CD4-positive, alpha-beta memory T cell (primary cell): ENCODE data around the gene FAM184A. TPM values are rescaled to one million over a fixed set of nuclear protein-coding genes. Genes with fewer than 3 reads are reported as not detected.
A peak's percentile ranks its signal among the peaks of the same experiment; 100 is the strongest.

ENCODE experiments used
- CTCF ChIA-PET: fragments of 350-600 bp; sonication (Branson Sonifier 250); formaldehyde crosslinking; loops from one replicate; lab custom pipeline; 2021; ENCODE audit warnings: inconsistent platforms; ENCODE audit not compliant: partially characterized antibody; lab: Charles Lee
- POLR2A ChIA-PET: fragments of 350-600 bp; sonication (Branson Sonifier 250); formaldehyde crosslinking; loops from one replicate; lab custom pipeline; 2021; ENCODE audit not compliant: partially characterized antibody; lab: Charles Lee
- DNase-seq, 5 donors: peaks; one replicate each; pipeline versions ENCODE4 v3.0.0 to v3.0.0-alpha.2; 2020 to 2022; ENCODE audit warnings: mixed read lengths in 1 of 5
- H3K27ac ChIP-seq: one replicate; pipeline ENCODE4 v1.7.0; 2013; ENCODE audit warnings: low read depth, low read length
- H3K27me3 ChIP-seq: 2 replicates; pipeline ENCODE4 v1.7.0; 2013; ENCODE audit warnings: mild to moderate bottlenecking, low read length, moderate library complexity; ENCODE audit not compliant: insufficient read depth
- H3K36me3 ChIP-seq: 2 replicates; pipeline ENCODE4 v1.7.0; 2013; ENCODE audit warnings: mild to moderate bottlenecking, low read length, moderate library complexity; ENCODE audit not compliant: insufficient read depth
- H3K4me1 ChIP-seq: 2 replicates; pipeline ENCODE4 v1.7.0; 2013; ENCODE audit warnings: mild to moderate bottlenecking, low read length, moderate library complexity; ENCODE audit not compliant: insufficient read depth
- H3K4me3 ChIP-seq, 2 donors: one replicate each; pipeline ENCODE4 v1.7.0; 2013; ENCODE audit warnings: low read length in 2 of 2, mild to moderate bottlenecking in 1 of 2
- H3K9me3 ChIP-seq, 2 donors: one replicate each; pipeline ENCODE4 v1.7.0; 2013; ENCODE audit warnings: low read length in 2 of 2, control low read depth in 1 of 2; ENCODE audit not compliant: control insufficient read depth in 1 of 2
- H3K27ac Mint-ChIP-seq, 7 donors: one replicate each; pipeline ENCODE4 v1.8.0; 2020 to 2021; ENCODE audit warnings: mixed read lengths in 7 of 7, mild to moderate bottlenecking in 6 of 7, inconsistent platforms in 3 of 7, moderate library complexity in 3 of 7
- H3K27me3 Mint-ChIP-seq, 2 donors: one replicate each; pipeline ENCODE4 v1.8.0; 2020 to 2021; ENCODE audit warnings: mixed read lengths in 2 of 2
- H3K36me3 Mint-ChIP-seq, 2 donors: one replicate each; pipeline ENCODE4 v1.8.0; 2020 to 2021; ENCODE audit warnings: mixed read lengths in 2 of 2, inconsistent platforms in 1 of 2, mild to moderate bottlenecking in 1 of 2
- H3K4me1 Mint-ChIP-seq, 4 donors: one replicate each; pipeline ENCODE4 v1.8.0; 2020 to 2021; ENCODE audit warnings: mixed read lengths in 4 of 4, mild to moderate bottlenecking in 1 of 4
- H3K4me3 Mint-ChIP-seq, 8 donors: one replicate each; pipeline ENCODE4 v1.8.0; 2020 to 2021; ENCODE audit warnings: mixed read lengths in 8 of 8, mild to moderate bottlenecking in 7 of 8, moderate library complexity in 6 of 8, inconsistent platforms in 3 of 8
- H3K9me3 Mint-ChIP-seq, 8 donors: one replicate each; pipeline ENCODE4 v1.8.0; 2020 to 2021; ENCODE audit warnings: mixed read lengths in 8 of 8, mild to moderate bottlenecking in 5 of 8, inconsistent platforms in 3 of 8, moderate library complexity in 1 of 8
- intact Hi-C: fragments of 100-400 bp; cut with micrococcal nuclease; formaldehyde crosslinking; loops from one replicate; pipeline ENCODE4 v1.15.1; 2023
- polyA plus RNA-seq, 2 donors: library from polyadenylated mRNA; unstranded; fragments of 300-500 nt; fragmentation: Illumina TruSeq; gene quantifications; one replicate each; pipeline ENCODE4 v1.2.3, GENCODE V29; 2021
- total RNA-seq, 2 experiments: library from RNA; stranded (reverse); gene quantifications; one replicate each; pipeline ENCODE4 v1.2.3, GENCODE V29; 2021

The FAM184A gene
- total and polyA plus RNA-seq, 4 experiments from 2014 or later: 0.54 to 6.1 (median 3.6) TPM

- CTCF ChIA-PET: interaction anchor here (1.8 to 2.3 kb wide), 3 partner anchors 41 to 126 kb away, joined by 4 to 7 read pairs (median 6); no protein-coding TSS in a partner anchor
- peak overlapping the region; percentile 87 to 94 (median 90) for H3K4me3 Mint-ChIP-seq
- H3K27me3 Mint-ChIP-seq: no peaks in the 10 kb centered on the region
- peaks cover 25 to 44% of the 10 kb centered on the region in 2 donors for H3K36me3 Mint-ChIP-seq
- Histone ChIP-seq H3K36me3 (peaks cover 4% of the 10 kb centered on the region), H3K4me3 (peak overlapping the region in 1 of 2 donors; percentile 88), H3K4me1 (peaks cover 19% of the 10 kb centered on the region), H3K27me3 (no peaks in the 10 kb centered on the region), H3K9me3 (no peaks in the 10 kb centered on the region), H3K27ac (peak overlapping the region; percentile 84)
- H3K27ac Mint-ChIP-seq: peak overlapping the region; percentile 89 to 95 (median 92)
- intact Hi-C loops: loop anchor here (1.0 to 10.0 kb wide), 2 partner anchors 280 to 415 kb away; partner anchors contain the start of gene CEP85L
- peaks cover 21 to 43% (median 25%) of the 10 kb centered on the region in 4 donors for H3K4me1 Mint-ChIP-seq
- POLR2A ChIA-PET: interaction anchor here (0.7 to 3.9 kb wide), 14 partner anchors 26 to 413 kb away, joined by 3 to 65 read pairs (median 7); partner anchors contain the start of genes ASF1A and CEP85L
- no peak for DNase-seq
- peaks cover 0 to 3% (median 0%) of the 10 kb centered on the region in 8 donors for H3K9me3 Mint-ChIP-seq
Observed at GRCh38 chr6:118935331-118935668, 143.2 kb downstream of the FAM184A start.

GRCh38 chr6:118934461-118935330 lies 143.8 kb downstream of the FAM184A start, which contains the start of gene MCM9:
Gene MCM9, minus strand, starts transcription at chr6:118935159. Its CDS starts 3,436 bp downstream, at chr6:118931723.
- Histone ChIP-seq H3K9me3 (no peaks in the 10 kb centered on the region), H3K4me1 (peaks cover 19% of the 10 kb centered on the region), H3K27me3 (no peaks in the 10 kb centered on the region), H3K27ac (peak within 1 kb of the TSS; percentile 84), H3K36me3 (peaks cover 4% of the 10 kb centered on the region), H3K4me3 (peak within 1 kb of the TSS; percentile 88 to 98)
- Mint-ChIP-seq H3K27me3 (no peaks in the 10 kb centered on the region), H3K4me3 (peak within 1 kb of the TSS; percentile 90 to 94 (median 91)), H3K27ac (peak within 1 kb of the TSS; percentile 89 to 96 (median 93)), H3K9me3 (peaks cover 0 to 3% (median 0%) of the 10 kb centered on the region in 8 donors), H3K4me1 (peaks cover 21 to 43% (median 25%) of the 10 kb centered on the region in 4 donors), H3K36me3 (peaks cover 25 to 44% of the 10 kb centered on the region in 2 donors)
- intact Hi-C loops: loop anchor here (1.0 to 10.0 kb wide), 4 partner anchors 40 to 416 kb away; partner anchors contain the start of genes ASF1A, CEP85L and FAM184A
- CTCF ChIA-PET: interaction anchor here (1.8 to 2.3 kb wide), 3 partner anchors 40 to 126 kb away, joined by 4 to 7 read pairs (median 6); no protein-coding TSS in a partner anchor
- peak; percentile 84 to 88 (median 85) for DNase-seq
- POLR2A ChIA-PET: interaction anchor here (0.7 to 3.9 kb wide), 16 partner anchors 26 to 414 kb away, joined by 3 to 65 read pairs (median 6); partner anchors contain the start of genes ASF1A and CEP85L

- Mint-ChIP-seq H3K9me3 (peaks cover 0 to 3% (median 0%) of the 10 kb centered on the region in 8 donors), H3K27me3 (no peaks in the 10 kb centered on the region), H3K4me1 (peaks cover 21 to 43% (median 25%) of the 10 kb centered on the region in 4 donors), H3K36me3 (peaks cover 25 to 49% of the 10 kb centered on the region in 2 donors), H3K4me3 (peak overlapping the region; percentile 90 to 94 (median 91)), H3K27ac (peak overlapping the region; percentile 56 to 96 (median 89))
- no peak for DNase-seq
- H3K9me3 ChIP-seq: no peaks in the 10 kb centered on the region
- H3K36me3 ChIP-seq: peaks cover 9% of the 10 kb centered on the region
- ChIA-PET CTCF (interaction anchor here (1.5 to 2.3 kb wide), 4 partner anchors 39 to 125 kb away, joined by 3 to 7 read pairs (median 5); partner anchors contain the start of gene ASF1A), POLR2A (interaction anchor here (1.1 to 3.9 kb wide), 15 partner anchors 25 to 414 kb away, joined by 3 to 65 read pairs (median 6); partner anchors contain the start of genes ASF1A and CEP85L)
- intact Hi-C loops: loop anchor here (1.0 to 10.0 kb wide), 3 partner anchors 40 to 279 kb away; partner anchors contain the start of genes ASF1A, CEP85L and FAM184A
- H3K4me3 ChIP-seq: peak overlapping the region in 1 of 2 donors; percentile 88
- H3K4me1 ChIP-seq: peaks cover 19% of the 10 kb centered on the region
- no peaks in the 10 kb centered on the region for H3K27me3 ChIP-seq
- H3K27ac ChIP-seq: peak overlapping the region; percentile 84
Observed at GRCh38 chr6:118933855-118934460, 144.5 kb downstream of the FAM184A start.

DNA sequence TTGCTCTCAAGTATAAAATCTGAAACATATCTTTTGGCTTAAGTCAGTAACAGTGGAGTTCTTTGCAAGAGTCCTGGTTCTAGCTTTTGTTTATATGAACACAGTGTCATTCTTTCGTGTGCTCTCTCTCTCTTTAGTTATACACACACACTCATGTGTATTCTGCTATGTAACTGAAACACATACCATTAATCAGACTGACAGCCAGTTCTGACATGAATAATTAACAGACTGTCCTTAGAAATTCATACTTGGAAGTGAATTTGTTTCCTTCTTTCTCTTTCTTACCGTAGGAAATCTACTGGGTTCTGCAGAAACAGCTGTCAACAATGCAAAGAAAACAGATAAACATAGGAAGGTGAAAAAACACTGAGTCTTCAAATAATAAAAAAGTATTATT lies 146.0 kb downstream of the FAM184A start:
- intact Hi-C loops: loop anchor here (10.0 kb wide), 1 partner anchor 278 kb away; the partner anchor contains the start of gene CEP85L
- Histone ChIP-seq H3K36me3 (peaks cover 12% of the 10 kb centered on the region), H3K4me1 (peaks cover 19% of the 10 kb centered on the region), H3K4me3 (no peak overlapping the region), H3K27me3 (no peaks in the 10 kb centered on the region), H3K9me3 (no peaks in the 10 kb centered on the region), H3K27ac (no peak overlapping the region)
- no peak for DNase-seq
- peaks cover 24 to 48% (median 29%) of the 10 kb centered on the region in 4 donors for H3K4me1 Mint-ChIP-seq
- no peak overlapping the region for H3K27ac Mint-ChIP-seq
- no peaks in the 10 kb centered on the region for H3K27me3 Mint-ChIP-seq
- peaks cover 25 to 53% of the 10 kb centered on the region in 2 donors for H3K36me3 Mint-ChIP-seq
- ChIA-PET CTCF (interaction anchor here (1.5 kb wide), 1 partner anchor 39 kb away, joined by 3 read pairs; the partner anchor contains the start of gene ASF1A), POLR2A (interaction anchor here (3.9 kb wide), 1 partner anchor 37 kb away, joined by 65 read pairs; the partner anchor contains the start of gene ASF1A)
- peak overlapping the region in 1 of 8 donors; percentile 59 for H3K4me3 Mint-ChIP-seq
- no peaks in the 10 kb centered on the region for H3K9me3 Mint-ChIP-seq

GRCh38 chr6:118931436-118931835 lies 147.0 kb downstream of the FAM184A start:
- CTCF ChIA-PET: no interaction called here
- H3K27me3 ChIP-seq: no peaks in the 10 kb centered on the region
- Mint-ChIP-seq H3K27me3 (no peaks in the 10 kb centered on the region), H3K4me3 (no peak overlapping the region), H3K36me3 (peaks cover 25 to 55% of the 10 kb centered on the region in 2 donors), H3K4me1 (peaks cover 22 to 43% (median 27%) of the 10 kb centered on the region in 4 donors), H3K27ac (no peak overlapping the region), H3K9me3 (no peaks in the 10 kb centered on the region)
- H3K9me3 ChIP-seq: no peaks in the 10 kb centered on the region
- no peak overlapping the region for H3K4me3 ChIP-seq
- intact Hi-C loops: loop anchor here (10.0 kb wide), 1 partner anchor 277 kb away; the partner anchor contains the start of gene CEP85L
- H3K27ac ChIP-seq: no peak overlapping the region
- no peak for DNase-seq
- peaks cover 19% of the 10 kb centered on the region for H3K4me1 ChIP-seq
- POLR2A ChIA-PET: no interaction called here
- H3K36me3 ChIP-seq: peaks cover 12% of the 10 kb centered on the region

GRCh38 chr6:118930680-118931079 lies 147.8 kb downstream of the FAM184A start:
- H3K36me3 Mint-ChIP-seq: peaks cover 28 to 60% of the 10 kb centered on the region in 2 donors
- intact Hi-C loops: loop anchor here (10.0 kb wide), 1 partner anchor 276 kb away; the partner anchor contains the start of gene CEP85L
- peaks cover 21 to 42% (median 24%) of the 10 kb centered on the region in 4 donors for H3K4me1 Mint-ChIP-seq
- CTCF ChIA-PET: no interaction called here
- peaks cover 14% of the 10 kb centered on the region for H3K4me1 ChIP-seq
- no peaks in the 10 kb centered on the region for H3K27me3 Mint-ChIP-seq
- H3K27me3 ChIP-seq: no peaks in the 10 kb centered on the region
- peaks cover 12% of the 10 kb centered on the region for H3K36me3 ChIP-seq
- no peak for DNase-seq
- H3K4me3 Mint-ChIP-seq: no peak overlapping the region
- no peak overlapping the region for H3K27ac ChIP-seq
- no peaks in the 10 kb centered on the region for H3K9me3 Mint-ChIP-seq
- POLR2A ChIA-PET: no interaction called here
- H3K9me3 ChIP-seq: no peaks in the 10 kb centered on the region
- H3K27ac Mint-ChIP-seq: no peak overlapping the region
- no peak overlapping the region for H3K4me3 ChIP-seq
